T-helper 17 cell (primary cell): Measurements from ENCODE around the gene TMEM150B. TPM values are rescaled to one million over a fixed set of nuclear protein-coding genes. Genes with fewer than 3 reads are reported as not detected.
A peak's percentile ranks its signal among the peaks of the same experiment; 100 is the strongest.

Experiments used
- ATAC-seq: fragments of 150-1000 bp; cut with Tn5 transposase; 2 replicates; pipeline ENCODE4 v1.10.0; 2021; ENCODE audit warnings: mild to moderate bottlenecking, moderate library complexity
- DNase-seq, 3 donors: peaks; one replicate each; pipeline versions ENCODE4 v3.0.0 to v3.0.0-alpha.2; 2020 to 2021
- H3K9me3 ChIP-seq: one replicate; pipeline ENCODE4 v1.7.0; 2013; ENCODE audit warnings: low read length, mild to moderate bottlenecking; ENCODE audit not compliant: control insufficient read depth, poor library complexity, severe bottlenecking
- H3K27ac Mint-ChIP-seq: one replicate; pipeline ENCODE4 v1.8.0; 2022; ENCODE audit warnings: mild to moderate bottlenecking, moderate library complexity, mixed read lengths
- H3K27me3 Mint-ChIP-seq: one replicate; pipeline ENCODE4 v1.8.0; 2022; ENCODE audit warnings: mixed read lengths
- H3K36me3 Mint-ChIP-seq: one replicate; pipeline ENCODE4 v1.8.0; 2022; ENCODE audit warnings: low read depth, mixed read lengths
- H3K4me1 Mint-ChIP-seq: one replicate; pipeline ENCODE4 v1.8.0; 2022; ENCODE audit warnings: mild to moderate bottlenecking, mixed read lengths
- H3K4me3 Mint-ChIP-seq: one replicate; pipeline ENCODE4 v1.8.0; 2022; ENCODE audit warnings: mild to moderate bottlenecking, moderate library complexity, mixed read lengths
- total RNA-seq, 4 donors: library from RNA in 2 of 4; stranded (reverse) in 2 of 4; gene quantifications; one replicate each; pipeline ENCODE4 v1.2.3 and lab custom pipeline; 2022 to 2026

Gene TMEM150B
- total RNA-seq, 2 donors from 2014 or later, result 0.75 TPM; not detected in 1

DNA sequence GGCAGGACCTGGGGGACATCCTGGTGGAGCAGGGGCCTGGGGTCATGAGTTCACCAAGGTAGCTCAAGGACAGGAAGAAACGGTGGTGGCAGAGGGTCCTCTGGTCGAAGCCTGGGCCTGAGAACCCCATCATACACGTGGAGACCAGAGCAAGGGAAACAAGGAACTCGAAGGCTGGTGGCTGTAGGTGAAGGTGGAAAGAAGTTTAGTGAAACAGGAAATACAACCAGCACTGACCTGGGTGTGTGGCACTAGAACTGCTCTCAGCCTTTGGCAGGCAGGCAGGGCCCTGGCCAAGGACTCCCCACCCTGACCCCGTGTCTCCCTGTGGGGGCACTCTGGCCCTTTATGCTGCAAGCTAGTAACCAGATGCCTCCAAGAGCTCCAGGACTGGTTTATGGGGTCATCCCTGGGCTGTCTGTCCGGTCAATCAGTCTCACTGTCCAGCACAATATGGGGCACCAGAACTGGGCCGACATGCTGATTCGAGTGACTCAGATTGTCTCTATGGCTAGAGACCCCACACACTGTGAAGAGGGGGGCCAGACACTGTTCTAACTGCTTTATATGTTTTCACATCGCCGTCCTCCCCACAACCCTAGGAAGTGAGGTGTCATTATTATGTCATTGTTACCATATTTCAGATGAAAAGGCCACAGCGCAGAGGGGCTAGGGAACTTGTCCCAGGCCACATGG, 25.6 kb upstream of the TMEM150B start:
- Mint-ChIP-seq H3K27me3 (peaks cover 26% of the 10 kb centered on the region), H3K27ac (no peak overlapping the region), H3K4me3 (no peak overlapping the region), H3K4me1 (peaks cover 27% of the 10 kb centered on the region), H3K36me3 (peaks cover 7% of the 10 kb centered on the region)
- DNase-seq (no peak), ATAC-seq (no peak)
- H3K9me3 ChIP-seq, result no peaks in the 10 kb centered on the region

DNA sequence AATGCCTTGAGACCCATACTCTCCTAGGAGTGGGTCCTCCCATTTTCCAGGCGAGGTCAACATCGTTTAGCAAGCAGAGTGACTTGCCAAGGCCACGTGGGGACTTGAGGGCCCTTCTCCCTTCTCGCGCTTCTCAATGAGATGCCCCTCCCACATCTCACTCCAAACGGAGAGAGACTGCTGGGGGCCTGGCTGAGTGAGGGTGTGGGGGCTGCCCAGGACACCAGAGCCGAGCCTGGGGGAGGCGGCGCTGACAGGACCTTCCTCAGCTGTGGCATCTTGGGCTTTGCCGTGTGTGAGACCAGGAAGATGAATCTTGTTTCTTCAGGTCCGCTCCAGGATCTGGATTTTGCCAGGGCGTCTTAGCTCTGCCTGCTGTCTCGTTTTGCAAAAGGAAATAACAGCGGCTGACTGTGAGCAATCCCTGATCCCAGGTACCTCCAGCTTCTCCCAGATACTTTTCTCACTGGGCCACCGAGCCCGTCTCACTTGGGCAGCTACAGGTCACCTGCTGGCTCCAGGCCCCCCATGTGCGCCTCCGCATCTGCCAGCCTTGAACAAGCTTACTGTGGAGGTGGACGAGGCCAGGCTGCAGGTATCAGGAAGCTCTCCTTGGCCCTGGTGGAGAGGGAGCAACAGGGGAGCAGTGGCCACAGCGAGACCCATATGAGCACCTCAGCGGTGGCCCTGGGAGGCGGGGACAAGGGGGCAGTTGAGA, 23.3 kb upstream of the TMEM150B start:
- peaks cover 24% of the 10 kb centered on the region for H3K4me1 Mint-ChIP-seq

DNA sequence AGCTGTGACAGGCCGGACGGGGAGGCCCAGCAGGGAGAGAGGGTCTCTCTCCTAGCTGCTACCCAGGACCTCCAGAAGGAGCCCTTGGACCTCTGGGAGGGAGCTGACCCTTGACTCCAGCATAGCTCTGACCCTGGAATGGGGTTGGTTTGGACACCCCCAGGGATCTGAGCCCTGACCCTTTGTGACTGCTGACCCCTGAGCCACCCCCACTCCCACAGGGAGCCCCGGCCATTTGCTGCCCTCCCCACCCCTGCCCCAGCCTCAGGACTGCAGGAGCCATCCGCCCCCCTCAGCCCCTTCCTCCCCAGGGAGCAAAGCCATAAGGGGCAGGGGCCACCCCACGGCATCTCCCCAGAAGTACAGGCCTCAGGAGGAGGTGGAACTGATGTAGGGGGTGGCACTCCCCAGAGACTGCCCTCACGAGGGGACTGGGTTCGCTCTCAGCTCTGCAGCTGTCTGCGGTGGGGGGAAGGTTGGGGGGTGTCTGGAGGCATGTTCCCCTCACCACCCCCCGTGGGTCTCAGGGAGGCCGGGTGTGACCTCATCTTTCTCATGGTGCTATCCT, 22.4 kb upstream of the TMEM150B start:
- H3K9me3 ChIP-seq, result no peaks in the 10 kb centered on the region
- Mint-ChIP-seq H3K4me3 (no peak overlapping the region), H3K36me3 (peaks cover 7% of the 10 kb centered on the region), H3K4me1 (peaks cover 15% of the 10 kb centered on the region), H3K27me3 (peaks cover 17% of the 10 kb centered on the region), H3K27ac (no peak overlapping the region)
- ATAC-seq (no peak), DNase-seq (no peak)

More for the DNA sequence above, 23.3 kb upstream of the TMEM150B start:
- DNase-seq (no peak), ATAC-seq (no peak)
- no peak overlapping the region for H3K27ac Mint-ChIP-seq
- peaks cover 7% of the 10 kb centered on the region for H3K36me3 Mint-ChIP-seq
- no peak overlapping the region for H3K4me3 Mint-ChIP-seq
- H3K9me3 ChIP-seq, result no peaks in the 10 kb centered on the region
- H3K27me3 Mint-ChIP-seq, result peaks cover 26% of the 10 kb centered on the region

DNA sequence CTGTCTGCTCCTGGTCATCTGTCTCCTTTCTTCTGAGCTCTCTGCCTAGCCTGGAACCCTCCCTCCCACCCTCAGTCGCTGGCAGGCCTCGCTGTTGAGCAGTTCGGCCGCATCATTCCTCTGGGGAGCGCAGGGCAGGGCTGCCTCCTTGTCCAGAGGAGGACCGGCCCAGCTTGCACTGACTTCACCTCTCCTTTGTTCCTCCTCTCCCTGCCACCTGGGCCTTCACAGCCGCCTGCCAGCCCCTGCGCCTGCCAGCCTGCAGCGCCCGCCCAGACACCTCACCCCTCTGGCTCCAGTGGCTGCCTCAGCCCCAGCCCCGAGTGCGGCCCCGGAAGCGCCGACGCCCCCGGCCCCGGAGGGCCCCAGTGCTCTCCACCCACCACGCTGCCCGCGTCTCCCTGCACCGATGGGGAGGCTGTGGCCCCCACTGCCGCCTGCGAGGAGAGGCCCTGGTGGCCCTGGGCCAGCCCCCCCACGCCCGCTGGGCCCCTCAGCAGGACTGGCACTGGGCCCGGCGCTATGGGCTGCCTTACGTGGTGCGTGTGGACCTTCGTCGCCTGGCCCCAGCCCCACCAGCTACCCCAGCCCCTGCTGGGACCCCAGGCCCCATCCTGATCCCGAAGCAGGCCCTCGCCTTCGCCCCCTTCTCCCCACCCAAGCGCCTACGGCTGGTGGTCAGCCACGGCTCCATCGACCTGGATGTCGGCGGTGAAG, 21.7 kb upstream of the TMEM150B start:
- H3K9me3 ChIP-seq, result no peaks in the 10 kb centered on the region
- no peak overlapping the region for H3K4me3 Mint-ChIP-seq
- peaks cover 7% of the 10 kb centered on the region for H3K36me3 Mint-ChIP-seq
- peaks cover 11% of the 10 kb centered on the region for H3K4me1 Mint-ChIP-seq
- peak; percentile 11 for ATAC-seq
- DNase-seq, result no peak
- no peak overlapping the region for H3K27ac Mint-ChIP-seq
- peaks cover 10% of the 10 kb centered on the region for H3K27me3 Mint-ChIP-seq

DNA sequence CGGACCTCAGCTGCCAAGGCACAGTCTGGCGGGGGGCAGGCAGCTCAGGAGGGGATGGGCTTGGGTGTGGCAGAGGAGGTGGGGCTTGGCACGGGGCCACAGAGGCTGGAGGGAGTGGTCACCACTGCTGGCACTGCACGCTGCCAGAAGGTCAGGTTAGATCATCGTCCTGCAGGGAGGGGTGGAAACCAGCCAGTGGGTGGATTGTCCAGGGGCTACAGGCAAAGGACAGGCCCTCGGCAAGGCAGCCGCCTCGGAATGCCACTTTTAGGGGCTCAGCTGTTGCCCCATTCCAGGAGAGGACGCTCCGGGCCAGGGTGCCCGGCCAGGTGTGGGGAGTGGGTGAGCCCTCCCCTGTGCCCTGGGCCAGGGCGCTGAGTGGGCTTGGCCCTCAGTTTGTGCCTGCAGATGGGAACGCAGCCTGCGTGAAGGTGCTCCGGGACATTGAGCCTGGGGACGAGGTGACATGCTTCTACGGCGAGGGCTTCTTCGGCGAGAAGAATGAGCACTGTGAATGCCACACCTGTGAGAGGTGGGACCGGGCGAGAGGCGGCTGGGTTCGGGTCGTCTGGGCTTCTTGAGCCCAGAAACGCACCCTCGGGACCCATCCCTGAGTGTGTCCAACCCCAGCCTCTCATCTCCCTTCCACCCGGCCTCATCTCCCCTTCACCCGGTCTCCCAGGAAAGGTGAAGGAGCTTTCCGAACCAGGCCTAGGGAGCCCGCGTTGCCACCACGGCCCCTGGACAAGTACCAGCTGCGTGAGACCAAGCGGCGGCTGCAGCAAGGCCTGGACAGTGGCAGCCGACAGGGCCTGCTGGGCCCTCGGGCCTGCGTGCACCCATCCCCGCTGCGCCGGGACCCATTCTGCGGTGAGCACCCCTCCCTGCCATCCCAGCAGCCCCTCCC, 20.9 kb upstream of the TMEM150B start:
- Mint-ChIP-seq H3K4me1 (peaks cover 9% of the 10 kb centered on the region), H3K36me3 (no peaks in the 10 kb centered on the region), H3K27ac (peak overlapping the region; percentile 79), H3K4me3 (no peak overlapping the region), H3K27me3 (peaks cover 2% of the 10 kb centered on the region)
- DNase-seq (no peak), ATAC-seq (peak; percentile 14)
- no peaks in the 10 kb centered on the region for H3K9me3 ChIP-seq

DNA sequence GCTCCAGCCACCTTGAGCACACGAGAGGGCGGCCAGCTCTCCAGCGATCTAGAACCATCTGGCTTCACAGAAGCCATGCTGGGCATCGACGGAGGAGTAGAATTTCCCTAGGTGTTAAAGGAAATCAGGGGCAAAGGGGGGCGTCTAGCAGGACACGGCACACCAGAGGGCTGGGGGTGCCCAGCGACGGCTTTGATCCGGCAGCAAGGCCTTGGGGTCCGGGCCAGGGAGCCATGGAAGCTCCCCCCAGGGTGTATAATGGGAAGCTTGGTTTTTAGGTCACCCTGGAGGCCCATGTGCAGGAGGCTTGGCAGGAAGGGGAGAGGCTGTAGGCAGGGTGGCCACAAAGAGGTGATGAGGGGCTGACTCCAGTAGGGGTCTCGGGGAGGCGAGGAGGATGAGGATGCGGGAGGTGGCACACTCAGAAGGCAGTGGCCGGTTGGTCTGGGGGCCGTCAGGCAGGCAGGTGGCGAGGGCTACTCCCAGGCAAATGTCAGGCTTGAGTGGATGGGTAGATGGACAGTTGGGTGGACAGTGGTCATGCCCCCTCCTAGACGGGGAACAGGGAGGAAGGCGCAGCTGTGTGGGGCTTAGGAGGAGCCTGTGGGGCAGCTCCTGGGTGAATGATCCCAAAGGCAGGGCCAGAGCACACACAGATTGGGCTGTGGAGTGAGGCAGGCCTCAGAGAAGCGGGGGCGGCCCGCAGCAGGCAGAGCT, 20.1 kb upstream of the TMEM150B start:
- ATAC-seq, result no peak
- no peak overlapping the region for H3K4me3 Mint-ChIP-seq
- peak overlapping the region; percentile 79 for H3K27ac Mint-ChIP-seq

DNA sequence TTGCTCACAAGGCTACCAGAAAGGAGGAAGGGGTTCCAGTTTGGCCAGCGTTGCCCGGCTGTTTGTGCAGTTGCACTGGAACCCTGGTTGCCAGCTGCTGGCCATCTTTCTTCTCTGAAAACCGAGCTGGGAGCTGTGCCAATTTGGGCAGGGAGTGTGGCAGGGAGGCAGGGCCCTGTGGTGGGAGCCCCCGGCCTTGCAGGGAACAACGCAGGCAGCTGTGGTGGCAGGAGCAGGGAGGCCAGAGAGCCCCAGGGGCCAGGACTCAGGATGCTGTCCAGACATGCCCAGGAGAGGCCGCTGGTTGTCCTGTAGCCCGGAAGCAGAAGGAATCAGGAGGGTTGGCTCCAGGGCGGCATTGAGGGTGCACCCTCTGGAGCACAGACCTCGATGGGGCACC, 19.3 kb upstream of the TMEM150B start:
- Mint-ChIP-seq H3K27ac (no peak overlapping the region), H3K36me3 (peaks cover 2% of the 10 kb centered on the region), H3K4me1 (peaks cover 20% of the 10 kb centered on the region), H3K4me3 (no peak overlapping the region), H3K27me3 (no peaks in the 10 kb centered on the region)
- no peak for DNase-seq
- no peaks in the 10 kb centered on the region for H3K9me3 ChIP-seq
- no peak for ATAC-seq

More for the DNA sequence above, 20.1 kb upstream of the TMEM150B start:
- no peak for DNase-seq
- no peaks in the 10 kb centered on the region for H3K27me3 Mint-ChIP-seq
- peaks cover 14% of the 10 kb centered on the region for H3K4me1 Mint-ChIP-seq
- no peaks in the 10 kb centered on the region for H3K36me3 Mint-ChIP-seq
- no peaks in the 10 kb centered on the region for H3K9me3 ChIP-seq

DNA sequence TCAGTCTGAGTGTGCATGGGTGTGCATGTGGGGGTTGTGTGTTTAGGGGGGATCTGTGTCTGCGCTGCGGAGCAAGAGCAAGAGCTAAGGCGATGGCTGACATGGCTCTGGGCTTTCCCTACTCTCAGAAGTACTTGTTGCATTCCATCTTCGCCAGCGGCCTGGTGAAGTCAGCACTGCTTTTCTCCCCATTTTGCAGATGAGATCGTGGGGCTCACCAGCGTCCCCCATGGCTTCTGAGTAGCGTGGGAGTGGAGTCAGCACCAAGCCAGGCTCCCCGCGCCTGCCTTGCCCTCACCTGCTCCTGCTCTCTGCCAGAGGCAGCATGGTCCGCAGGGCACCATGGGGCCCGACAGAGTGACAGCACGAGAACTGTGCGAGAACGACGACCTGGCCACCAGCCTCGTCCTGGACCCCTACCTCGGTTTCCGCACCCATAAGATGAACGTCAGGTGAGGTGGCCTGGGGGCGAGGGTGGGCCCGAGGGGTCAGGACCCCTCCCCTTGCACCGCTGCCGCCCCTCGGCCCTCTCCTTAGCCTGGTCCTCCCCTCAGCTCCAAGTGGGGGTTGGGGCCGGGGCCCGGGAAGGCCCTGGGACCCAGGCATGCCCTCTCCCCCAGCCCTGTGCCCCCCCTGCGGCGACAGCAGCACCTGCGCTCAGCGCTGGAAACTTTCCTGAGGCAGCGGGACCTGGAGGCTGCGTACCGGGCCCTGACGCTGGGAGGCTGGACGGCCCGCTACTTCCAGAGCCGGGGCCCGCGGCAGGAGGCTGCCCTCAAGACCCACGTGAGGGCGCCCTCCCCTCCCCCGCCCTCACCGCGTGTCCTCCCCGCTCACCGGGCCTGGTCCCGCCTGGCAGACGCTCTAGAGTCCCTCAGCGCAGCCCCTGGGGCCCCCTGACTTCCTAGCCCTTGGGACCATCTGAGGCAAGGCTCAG, 16.7 kb upstream of the TMEM150B start:
- Mint-ChIP-seq H3K4me3 (peak overlapping the region; percentile 99), H3K36me3 (peaks cover 2% of the 10 kb centered on the region)
- ATAC-seq, result no peak

DNA sequence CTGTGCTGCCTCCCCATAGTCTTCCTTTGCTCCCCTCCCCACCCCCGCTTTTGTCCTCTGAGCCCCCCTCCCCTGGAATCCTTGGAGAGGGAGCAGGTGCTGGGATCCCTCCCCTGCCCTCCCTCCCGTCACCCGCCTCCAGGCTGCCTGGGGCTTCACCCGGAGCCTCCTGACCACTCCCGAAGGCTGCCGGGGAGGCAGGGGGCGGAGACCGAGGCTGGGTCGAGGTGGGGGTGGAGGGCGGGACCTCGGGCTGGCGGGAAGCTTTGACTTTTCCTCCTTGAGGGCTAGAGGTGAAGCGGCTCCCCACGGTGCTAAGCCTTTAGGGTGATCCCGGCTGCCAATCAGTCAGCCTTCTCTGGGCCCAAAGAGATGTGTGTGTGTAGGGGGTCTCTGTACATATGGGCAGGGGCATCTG, 16.0 kb upstream of the TMEM150B start:
- Mint-ChIP-seq H3K4me1 (peaks cover 20% of the 10 kb centered on the region), H3K36me3 (peaks cover 2% of the 10 kb centered on the region), H3K27ac (peak overlapping the region; percentile 93), H3K27me3 (no peaks in the 10 kb centered on the region), H3K4me3 (peak overlapping the region; percentile 99)
- no peaks in the 10 kb centered on the region for H3K9me3 ChIP-seq
- ATAC-seq, result no peak
- peak in 2 of 3 donors; percentile 41 to 45 for DNase-seq

More for the DNA sequence above, 16.7 kb upstream of the TMEM150B start:
- no peaks in the 10 kb centered on the region for H3K9me3 ChIP-seq
- H3K27me3 Mint-ChIP-seq, result no peaks in the 10 kb centered on the region
- H3K4me1 Mint-ChIP-seq, result peaks cover 20% of the 10 kb centered on the region
- peak overlapping the region; percentile 93 for H3K27ac Mint-ChIP-seq
- no peak for DNase-seq

DNA sequence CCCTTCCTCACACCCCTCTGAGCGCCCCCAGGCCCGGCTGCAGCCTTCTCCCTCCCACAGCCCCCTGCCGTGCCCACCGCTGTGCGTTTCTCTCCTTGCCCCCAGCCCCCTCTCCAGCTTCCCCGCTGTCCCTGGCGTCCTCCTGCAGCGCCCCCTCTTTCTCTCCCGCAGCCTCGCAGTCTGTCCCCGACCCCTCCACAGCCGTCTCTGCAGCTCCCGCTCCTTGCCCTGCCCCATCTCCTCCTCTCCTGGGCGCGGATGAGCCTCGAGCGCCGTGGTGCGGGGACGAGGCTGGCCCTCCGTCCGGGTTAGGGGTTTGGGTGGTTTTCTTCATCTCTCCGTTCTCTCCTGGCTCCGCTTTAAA, 15.6 kb upstream of the TMEM150B start:
- H3K27ac Mint-ChIP-seq, result peak overlapping the region; percentile 93
- H3K9me3 ChIP-seq, result no peaks in the 10 kb centered on the region
- H3K4me3 Mint-ChIP-seq, result peak overlapping the region; percentile 99

More for the DNA sequence above, 15.6 kb upstream of the TMEM150B start:
- no peaks in the 10 kb centered on the region for H3K27me3 Mint-ChIP-seq
- H3K4me1 Mint-ChIP-seq, result peaks cover 20% of the 10 kb centered on the region
- peaks cover 2% of the 10 kb centered on the region for H3K36me3 Mint-ChIP-seq
- ATAC-seq (no peak), DNase-seq (no peak)
